Endothelial cell of umbilical vein (primary cell): ENCODE measurements around the gene SH3GL1. TPM values are rescaled to one million over a fixed set of nuclear protein-coding genes. Genes with fewer than 3 reads are reported as not detected.

ENCODE experiments used
- BruUV-seq: library from RNA; stranded (reverse); fragments of 400-500 nt; replicated peaks from 2 replicates; lab custom pipeline; 2021; lab: Mats Ljungman, UMichigan
- CTCF ChIA-PET: fragments of 300-600, 350-600 bp; sonication (Branson Sonifier 250); formaldehyde crosslinking; loops from one replicate; lab custom pipeline; 2021; ENCODE audit warnings: antibody characterized with exemption, inconsistent platforms; lab: Charles Lee
- POLR2A ChIA-PET: fragments of 300-600, 350-600 bp; sonication (Branson Sonifier 250); formaldehyde crosslinking; loops from one replicate; lab custom pipeline; 2021; ENCODE audit warnings: antibody characterized with exemption, inconsistent platforms; lab: Charles Lee
- DNase-seq: peaks from one replicate; pipeline ENCODE4 v3.0.0-alpha.2; 2011; ENCODE audit warnings: low read depth, low spot score
- FAIRE-seq: peaks from 2 replicates; lab custom pipeline; 2011; peaks lifted over from hg19 to GRCh38; lab: Jason Lieb, UNC
- H2AFZ ChIP-seq: 2 replicates; pipeline ENCODE4 v1.6.0; 2012; ENCODE audit warnings: low read depth, low read length, control low read depth, inconsistent platforms
- H3K27ac ChIP-seq: 2 replicates; pipeline ENCODE4 v1.5.1; 2011; ENCODE audit warnings: low read depth, mild to moderate bottlenecking, control low read depth, low read length, moderate library complexity; ENCODE audit not compliant: insufficient read depth
- H3K27me3 ChIP-seq, 2 experiments: 2 replicates each; pipeline versions ENCODE4 v1.6.0 to v1.6.1; 2011; ENCODE audit warnings: low read length in 2 of 2, mixed read lengths in 1 of 2; ENCODE audit not compliant: control insufficient read depth in 2 of 2, insufficient read depth in 2 of 2
- H3K36me3 ChIP-seq, 2 experiments: 2 replicates in 1 of 2; 3 replicates in 1 of 2; pipeline ENCODE4 v1.5.1; 2011; ENCODE audit warnings: low read length in 2 of 2, mild to moderate bottlenecking in 1 of 2, moderate library complexity in 1 of 2; ENCODE audit not compliant: control insufficient read depth in 2 of 2, insufficient read depth in 2 of 2; ENCODE audit errors: extremely low read depth in 1 of 2
- H3K4me1 ChIP-seq: 3 replicates; pipeline ENCODE4 v1.5.1; 2011; ENCODE audit warnings: mild to moderate bottlenecking, low read length; ENCODE audit not compliant: control insufficient read depth, insufficient read depth; ENCODE audit errors: extremely low read depth
- H3K4me2 ChIP-seq: 2 replicates; pipeline ENCODE4 v1.6.1; 2011; ENCODE audit warnings: low read length, control low read depth, mixed read lengths; ENCODE audit not compliant: insufficient read depth
- H3K4me3 ChIP-seq, 3 experiments: fragments of 200-600 bp in 1 of 3; sonication (generic), shearing (Covaris generic) in 1 of 3; replicated peaks in 1 of 3; 2 replicates each; pipeline ENCODE4 v1.5.1; 2011 to 2016; ENCODE audit warnings: control low read depth in 3 of 3, low read length in 3 of 3, mild to moderate bottlenecking in 2 of 3, inconsistent platforms in 1 of 3, low read depth in 1 of 3, moderate library complexity in 1 of 3; ENCODE audit not compliant: insufficient read depth in 1 of 3
- H3K79me2 ChIP-seq: 2 replicates; pipeline ENCODE4 v1.6.0; 2012; ENCODE audit warnings: low read length, inconsistent platforms; ENCODE audit not compliant: control insufficient read depth, insufficient read depth
- H3K9ac ChIP-seq: replicated peaks from 2 replicates; pipeline ENCODE3; 2011; ENCODE audit warnings: low read length, control low read depth; ENCODE audit not compliant: insufficient read depth; ENCODE audit errors: extremely low read depth
- H3K9me1 ChIP-seq: replicated peaks from 3 replicates; pipeline ENCODE4 v1.6.0; 2011; ENCODE audit warnings: mild to moderate bottlenecking, low read length; ENCODE audit not compliant: control insufficient read depth, insufficient read depth; ENCODE audit errors: extremely low read depth
- H3K9me3 ChIP-seq: replicated peaks from 2 replicates; pipeline ENCODE4 v1.5.1; 2012; ENCODE audit warnings: low read length, inconsistent platforms; ENCODE audit not compliant: control insufficient read depth, insufficient read depth
- H4K20me1 ChIP-seq: replicated peaks from 2 replicates; pipeline ENCODE3; 2011; ENCODE audit warnings: mild to moderate bottlenecking, low read length; ENCODE audit not compliant: control insufficient read depth, insufficient read depth; ENCODE audit errors: extremely low read depth
- CTCF ChIP-seq, 2 donors: IDR thresholded peaks; 1 replicate in 1 of 2; 2 replicates in 1 of 2; pipeline ENCODE4 v1.5.1; 2011; ENCODE audit warnings: low read length in 2 of 2, mild to moderate bottlenecking in 2 of 2, moderate library complexity in 2 of 2, control low read depth in 1 of 2, inconsistent platforms in 1 of 2, low read depth in 1 of 2; ENCODE audit not compliant: insufficient read depth in 1 of 2; ENCODE audit errors: extremely low read depth in 1 of 2
- EZH2 ChIP-seq: IDR thresholded peaks from 2 replicates; pipeline ENCODE4 v1.6.1; 2012; ENCODE audit warnings: borderline replicate concordance, low read depth, mild to moderate bottlenecking, moderate library complexity, low read length, inconsistent platforms; ENCODE audit not compliant: severe bottlenecking
- FOS ChIP-seq: IDR thresholded peaks from 2 replicates; pipeline ENCODE4 v1.6.1; 2011; ENCODE audit warnings: mild to moderate bottlenecking, low read length, moderate library complexity, borderline replicate concordance; ENCODE audit not compliant: insufficient read depth
- GATA2 ChIP-seq: IDR thresholded peaks from 2 replicates; pipeline ENCODE4 v1.7.0; 2011; ENCODE audit warnings: low read depth, mild to moderate bottlenecking, moderate library complexity, mixed read lengths, low read length; ENCODE audit not compliant: insufficient read length, insufficient read depth
- JUN ChIP-seq: IDR thresholded peaks from 2 replicates; pipeline ENCODE4 v1.6.1; 2011; ENCODE audit warnings: borderline replicate concordance, low read depth; ENCODE audit not compliant: insufficient read length, insufficient read depth
- MYC ChIP-seq: IDR thresholded peaks from one replicate; pipeline ENCODE4 v1.6.1; 2011; ENCODE audit warnings: mild to moderate bottlenecking, low read depth, low read length
- POLR2A ChIP-seq: IDR thresholded peaks from 2 replicates; pipeline ENCODE4 v1.6.1; 2012; ENCODE audit warnings: low read depth, mild to moderate bottlenecking, control low read depth, low read length
- POLR2AphosphoS5 ChIP-seq: IDR thresholded peaks from 2 replicates; pipeline ENCODE4 v1.6.1; 2012; ENCODE audit warnings: low read depth, mild to moderate bottlenecking, control low read depth, low read length, moderate library complexity; ENCODE audit not compliant: insufficient read depth
- dilution Hi-C: fragments of 300-500 bp; cut with MboI; formaldehyde crosslinking; loops from one replicate; pipeline ENCODE4 v1.15.0; 2019; ENCODE audit warnings: low sequenced_read_pairs; ENCODE audit not compliant: extremely low pct_ligation_motif_present
- intact Hi-C: fragments of 100-400 bp; cut with micrococcal nuclease; formaldehyde crosslinking; loops from one replicate; pipeline ENCODE4 v1.10.0; 2022
- polyA plus RNA-seq, 4 experiments: library from polyadenylated mRNA; depleted of rRNA in 3 of 4; stranded (reverse) in 3 of 4; unstranded in 1 of 4; fragments of >200 nt; gene quantifications; 2 replicates each; pipeline versions ENCODE4 v1.2.1 to v1.2.3, GENCODE V29; 2011 to 2012; ENCODE audit warnings: missing spikeins in 1 of 4
- total RNA-seq: library from RNA; stranded (reverse); gene quantifications from 2 replicates; pipeline ENCODE4 v1.2.3, GENCODE V29; 2021
- TF ChIP-seq, protein P1 (sequence below): IDR thresholded peaks from 2 replicates; pipeline ENCODE4 v1.6.1; 2011; ENCODE audit not compliant: insufficient read depth, insufficient read length

SH3GL1 gene
- total and polyA plus RNA-seq, 2 donors (not counting 3 experiments of a cell fraction or from before 2014, with no cell fraction given) = 143 to 145 TPM

DNA sequence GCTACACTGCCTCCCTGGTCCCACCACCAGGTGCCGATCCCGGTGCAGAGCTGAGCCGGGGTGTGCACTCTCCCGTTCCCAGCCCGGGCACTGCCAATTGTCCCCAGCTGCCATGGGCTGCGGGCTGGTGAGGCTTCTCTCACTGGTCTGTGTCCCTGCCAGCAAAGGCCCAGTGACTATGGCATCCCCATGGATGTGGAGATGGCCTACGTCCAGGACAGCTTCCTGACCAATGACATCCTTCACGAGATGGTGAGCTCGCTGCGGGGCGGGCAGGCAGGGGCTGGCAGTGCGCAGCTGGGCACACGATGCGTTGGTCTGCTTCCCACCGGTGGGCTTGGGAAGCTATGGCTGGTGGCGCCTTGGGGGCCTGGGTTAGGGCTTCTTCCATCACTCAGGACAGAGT, 42.4 kb downstream of the SH3GL1 start:
- TF ChIP-seq POLR2AphosphoS5 = no peak
- TF ChIP-seq MYC = no peak
- no peak for TF ChIP-seq JUN
- TF ChIP-seq CTCF (IDR thresholded peaks at IDR 0.05; ENCODE audit: extremely low read depth in 1 of 2, insufficient read depth in 1 of 2, low read depth in 1 of 2, low read length in 2 of 2) = no peak
- TF ChIP-seq, protein P1, sequence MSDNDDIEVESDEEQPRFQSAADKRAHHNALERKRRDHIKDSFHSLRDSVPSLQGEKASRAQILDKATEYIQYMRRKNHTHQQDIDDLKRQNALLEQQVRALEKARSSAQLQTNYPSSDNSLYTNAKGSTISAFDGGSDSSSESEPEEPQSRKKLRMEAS = no peak
- no peak for TF ChIP-seq EZH2
- no peak for TF ChIP-seq FOS
- no peak for TF ChIP-seq GATA2
- TF ChIP-seq POLR2A = no peak
- no peak overlapping the region for H3K4me3 ChIP-seq
- no peak for DNase-seq
- no peaks in the 10 kb centered on the region for H3K9me3 ChIP-seq
- no peaks in the 10 kb centered on the region for H3K4me1 ChIP-seq
- BruUV-seq = no TSS peak
- H2AFZ ChIP-seq = no peak overlapping the region
- POLR2A ChIA-PET = interaction anchor here (0.6 kb wide), 1 partner anchor 16 kb away, joined by 3 read pairs; no protein-coding TSS in a partner anchor
- FAIRE-seq = no peak
- H4K20me1 ChIP-seq = no peaks in the 10 kb centered on the region
- H3K4me2 ChIP-seq = no peak overlapping the region
- no peaks in the 10 kb centered on the region for H3K79me2 ChIP-seq
- CTCF ChIA-PET = interaction anchor here (0.8 to 1.9 kb wide), 3 partner anchors 12 to 91 kb away, joined by 3 to 6 read pairs (median 3); partner anchors contain the start of gene CHAF1A
- dilution Hi-C loops (no loop called here), intact Hi-C loops (no loop called here)
- no peaks in the 10 kb centered on the region for H3K27me3 ChIP-seq
- no peaks in the 10 kb centered on the region for H3K9me1 ChIP-seq
- no peak overlapping the region for H3K9ac ChIP-seq
- peaks cover 0 to 41% of the 10 kb centered on the region in 2 experiments for H3K36me3 ChIP-seq
- no peak overlapping the region for H3K27ac ChIP-seq
